ENCODE measurements around the gene PLEKHG4B. TPM values are rescaled to one million over a fixed set of nuclear protein-coding genes. Genes with fewer than 3 reads are reported as not detected.

Gene PLEKHG4B
- total RNA-seq, 1 experiment from 2014 or later, result 0.02 TPM

DNA sequence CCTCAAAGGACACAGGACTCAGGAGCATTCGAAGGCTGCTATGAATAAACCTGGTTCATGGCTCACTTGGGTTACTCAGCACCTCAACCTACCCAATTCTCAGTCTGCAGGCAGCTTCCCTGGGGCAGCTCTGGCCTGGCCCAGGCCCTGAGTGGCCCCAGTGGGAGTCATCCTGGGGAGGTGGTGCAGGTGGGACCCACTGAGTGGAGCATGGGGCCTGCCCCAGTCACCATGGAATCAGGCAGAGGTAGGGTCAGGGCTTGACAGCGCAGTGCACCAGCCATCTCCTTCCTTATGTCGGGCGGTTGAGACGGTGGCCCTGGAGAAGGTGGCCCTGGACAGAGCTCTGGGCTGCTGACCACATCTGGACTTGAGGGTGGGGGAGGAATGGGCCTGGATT, 19.2 kb downstream of the PLEKHG4B start:
- ATAC-seq, result no peak
- Histone ChIP-seq H3K4me3 (replicated peaks in 1 of 2; ENCODE audit: low read depth in 1 of 2, low read length in 2 of 2) (no peak overlapping the region), H3K9ac (ENCODE audit: low read length) (no peak overlapping the region), H4K20me1 (ENCODE audit: insufficient read depth) (no peaks in the 10 kb centered on the region), H3K4me1 (ENCODE audit: control insufficient read depth in 1 of 2, insufficient read depth in 2 of 2, low read length in 2 of 2) (no peaks in the 10 kb centered on the region), H3K4me2 (ENCODE audit: low read length) (no peak overlapping the region), H3K79me2 (ENCODE audit: insufficient read depth, low read length) (no peaks in the 10 kb centered on the region), H2AFZ (ENCODE audit: low read depth, low read length, poor library complexity, severe bottlenecking) (no peak overlapping the region), H3K9me2 (ENCODE audit: insufficient read depth) (no peaks in the 10 kb centered on the region), H3K9me3 (ENCODE audit: control insufficient read depth in 1 of 2, insufficient read depth in 1 of 2, low read depth in 1 of 2, low read length in 2 of 2) (no peaks in the 10 kb centered on the region), H3K27ac (ENCODE audit: low read depth, low read length) (no peak overlapping the region), H3K36me3 (ENCODE audit: control insufficient read depth in 1 of 2, insufficient read depth in 2 of 2, low read length in 2 of 2) (no peaks in the 10 kb centered on the region), H3K27me3 (ENCODE audit: insufficient read depth, low read length) (0 out of 2 replicates have a peak, but pooled peaks cover under 1% of the 10 kb centered on the region)
- ChIA-PET RAD21 (ENCODE audit: low non-redundant PET in 1 of 2, low total read pairs in 2 of 2, uncharacterized antibody in 2 of 2, unreplicated experiment in 2 of 2) (no interaction called here), POLR2A (no interaction called here), CTCF (no interaction called here)
- TF ChIP-seq POLR2A (IDR thresholded peaks at IDR 0.05; ENCODE audit: borderline replicate concordance, extremely low read depth, insufficient read depth, insufficient read length) (no peak), EGR1 (IDR thresholded peaks at IDR 0.05; ENCODE audit: low read depth) (no peak), SP1 (IDR thresholded peaks at IDR 0.05; ENCODE audit: low read depth) (no peak), YY1 (IDR thresholded peaks at IDR 0.05; ENCODE audit: extremely low read depth, insufficient replicate concordance, low read depth, low read length) (no peak), CEBPB (IDR thresholded peaks at IDR 0.05; ENCODE audit: low read depth) (no peak), SIN3A (IDR thresholded peaks at IDR 0.05; ENCODE audit: low read depth) (no peak), ELF1 (IDR thresholded peaks at IDR 0.05; ENCODE audit: borderline replicate concordance, low read depth) (no peak), ZFX (IDR thresholded peaks at IDR 0.05) (no peak), POLR2AphosphoS5 (IDR thresholded peaks at IDR 0.05; ENCODE audit: low read depth, low read length) (no peak), FOSL1 (IDR thresholded peaks at IDR 0.05; ENCODE audit: low read depth) (no peak), EZH2 (IDR thresholded peaks at IDR 0.05) (no peak), ZNF274 (IDR thresholded peaks at IDR 0.05; ENCODE audit: low read depth, low read length) (no peak), SRF (IDR thresholded peaks at IDR 0.05; ENCODE audit: low read depth) (no peak), CBX3 (IDR thresholded peaks at IDR 0.05; ENCODE audit: low read depth) (no peak)
- TF ChIP-seq, protein P1, sequence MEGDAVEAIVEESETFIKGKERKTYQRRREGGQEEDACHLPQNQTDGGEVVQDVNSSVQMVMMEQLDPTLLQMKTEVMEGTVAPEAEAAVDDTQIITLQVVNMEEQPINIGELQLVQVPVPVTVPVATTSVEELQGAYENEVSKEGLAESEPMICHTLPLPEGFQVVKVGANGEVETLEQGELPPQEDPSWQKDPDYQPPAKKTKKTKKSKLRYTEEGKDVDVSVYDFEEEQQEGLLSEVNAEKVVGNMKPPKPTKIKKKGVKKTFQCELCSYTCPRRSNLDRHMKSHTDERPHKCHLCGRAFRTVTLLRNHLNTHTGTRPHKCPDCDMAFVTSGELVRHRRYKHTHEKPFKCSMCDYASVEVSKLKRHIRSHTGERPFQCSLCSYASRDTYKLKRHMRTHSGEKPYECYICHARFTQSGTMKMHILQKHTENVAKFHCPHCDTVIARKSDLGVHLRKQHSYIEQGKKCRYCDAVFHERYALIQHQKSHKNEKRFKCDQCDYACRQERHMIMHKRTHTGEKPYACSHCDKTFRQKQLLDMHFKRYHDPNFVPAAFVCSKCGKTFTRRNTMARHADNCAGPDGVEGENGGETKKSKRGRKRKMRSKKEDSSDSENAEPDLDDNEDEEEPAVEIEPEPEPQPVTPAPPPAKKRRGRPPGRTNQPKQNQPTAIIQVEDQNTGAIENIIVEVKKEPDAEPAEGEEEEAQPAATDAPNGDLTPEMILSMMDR (IDR thresholded peaks at IDR 0.05 in 2 of 3, conservative IDR thresholded peaks at IDR 0.05 in 1 of 3; ENCODE audit: borderline replicate concordance in 1 of 3, insufficient read depth in 1 of 3, low read depth in 2 of 3, low read length in 2 of 3), result no peak
- TF ChIP-seq, protein P2, sequence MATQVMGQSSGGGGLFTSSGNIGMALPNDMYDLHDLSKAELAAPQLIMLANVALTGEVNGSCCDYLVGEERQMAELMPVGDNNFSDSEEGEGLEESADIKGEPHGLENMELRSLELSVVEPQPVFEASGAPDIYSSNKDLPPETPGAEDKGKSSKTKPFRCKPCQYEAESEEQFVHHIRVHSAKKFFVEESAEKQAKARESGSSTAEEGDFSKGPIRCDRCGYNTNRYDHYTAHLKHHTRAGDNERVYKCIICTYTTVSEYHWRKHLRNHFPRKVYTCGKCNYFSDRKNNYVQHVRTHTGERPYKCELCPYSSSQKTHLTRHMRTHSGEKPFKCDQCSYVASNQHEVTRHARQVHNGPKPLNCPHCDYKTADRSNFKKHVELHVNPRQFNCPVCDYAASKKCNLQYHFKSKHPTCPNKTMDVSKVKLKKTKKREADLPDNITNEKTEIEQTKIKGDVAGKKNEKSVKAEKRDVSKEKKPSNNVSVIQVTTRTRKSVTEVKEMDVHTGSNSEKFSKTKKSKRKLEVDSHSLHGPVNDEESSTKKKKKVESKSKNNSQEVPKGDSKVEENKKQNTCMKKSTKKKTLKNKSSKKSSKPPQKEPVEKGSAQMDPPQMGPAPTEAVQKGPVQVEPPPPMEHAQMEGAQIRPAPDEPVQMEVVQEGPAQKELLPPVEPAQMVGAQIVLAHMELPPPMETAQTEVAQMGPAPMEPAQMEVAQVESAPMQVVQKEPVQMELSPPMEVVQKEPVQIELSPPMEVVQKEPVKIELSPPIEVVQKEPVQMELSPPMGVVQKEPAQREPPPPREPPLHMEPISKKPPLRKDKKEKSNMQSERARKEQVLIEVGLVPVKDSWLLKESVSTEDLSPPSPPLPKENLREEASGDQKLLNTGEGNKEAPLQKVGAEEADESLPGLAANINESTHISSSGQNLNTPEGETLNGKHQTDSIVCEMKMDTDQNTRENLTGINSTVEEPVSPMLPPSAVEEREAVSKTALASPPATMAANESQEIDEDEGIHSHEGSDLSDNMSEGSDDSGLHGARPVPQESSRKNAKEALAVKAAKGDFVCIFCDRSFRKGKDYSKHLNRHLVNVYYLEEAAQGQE (IDR thresholded peaks at IDR 0.05; ENCODE audit: low read depth), result no peak
- TF ChIP-seq, protein P3, sequence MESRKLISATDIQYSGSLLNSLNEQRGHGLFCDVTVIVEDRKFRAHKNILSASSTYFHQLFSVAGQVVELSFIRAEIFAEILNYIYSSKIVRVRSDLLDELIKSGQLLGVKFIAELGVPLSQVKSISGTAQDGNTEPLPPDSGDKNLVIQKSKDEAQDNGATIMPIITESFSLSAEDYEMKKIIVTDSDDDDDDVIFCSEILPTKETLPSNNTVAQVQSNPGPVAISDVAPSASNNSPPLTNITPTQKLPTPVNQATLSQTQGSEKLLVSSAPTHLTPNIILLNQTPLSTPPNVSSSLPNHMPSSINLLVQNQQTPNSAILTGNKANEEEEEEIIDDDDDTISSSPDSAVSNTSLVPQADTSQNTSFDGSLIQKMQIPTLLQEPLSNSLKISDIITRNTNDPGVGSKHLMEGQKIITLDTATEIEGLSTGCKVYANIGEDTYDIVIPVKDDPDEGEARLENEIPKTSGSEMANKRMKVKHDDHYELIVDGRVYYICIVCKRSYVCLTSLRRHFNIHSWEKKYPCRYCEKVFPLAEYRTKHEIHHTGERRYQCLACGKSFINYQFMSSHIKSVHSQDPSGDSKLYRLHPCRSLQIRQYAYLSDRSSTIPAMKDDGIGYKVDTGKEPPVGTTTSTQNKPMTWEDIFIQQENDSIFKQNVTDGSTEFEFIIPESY (IDR thresholded peaks at IDR 0.05; ENCODE audit: extremely low read depth, insufficient replicate concordance, low read length), result no peak
- TF ChIP-seq, protein P4, sequence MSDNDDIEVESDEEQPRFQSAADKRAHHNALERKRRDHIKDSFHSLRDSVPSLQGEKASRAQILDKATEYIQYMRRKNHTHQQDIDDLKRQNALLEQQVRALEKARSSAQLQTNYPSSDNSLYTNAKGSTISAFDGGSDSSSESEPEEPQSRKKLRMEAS (IDR thresholded peaks at IDR 0.05), result no peak
- TF ChIP-seq, protein P5, sequence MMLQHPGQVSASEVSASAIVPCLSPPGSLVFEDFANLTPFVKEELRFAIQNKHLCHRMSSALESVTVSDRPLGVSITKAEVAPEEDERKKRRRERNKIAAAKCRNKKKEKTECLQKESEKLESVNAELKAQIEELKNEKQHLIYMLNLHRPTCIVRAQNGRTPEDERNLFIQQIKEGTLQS (IDR thresholded peaks at IDR 0.05), result no peak
- DNase-seq (ENCODE audit: low read depth, low spot score), result no peak
- no TSS peak for BruUV-seq (replicated peaks)
- intact Hi-C loops (cut with micrococcal nuclease), result no loop called here

All from HCT116 (cell line).